Measurements from ENCODE around the gene LGR4. TPM values are rescaled to one million over a fixed set of nuclear protein-coding genes. Genes with fewer than 3 reads are reported as not detected.

LGR4 gene
- total RNA-seq, 1 experiment from 2014 or later = 28.5 TPM

- DNase-seq (ENCODE audit: low spot score) = no peak
Observed at GRCh38 chr11:27383645-27384044, 88.9 kb downstream of the LGR4 start.

DNA sequence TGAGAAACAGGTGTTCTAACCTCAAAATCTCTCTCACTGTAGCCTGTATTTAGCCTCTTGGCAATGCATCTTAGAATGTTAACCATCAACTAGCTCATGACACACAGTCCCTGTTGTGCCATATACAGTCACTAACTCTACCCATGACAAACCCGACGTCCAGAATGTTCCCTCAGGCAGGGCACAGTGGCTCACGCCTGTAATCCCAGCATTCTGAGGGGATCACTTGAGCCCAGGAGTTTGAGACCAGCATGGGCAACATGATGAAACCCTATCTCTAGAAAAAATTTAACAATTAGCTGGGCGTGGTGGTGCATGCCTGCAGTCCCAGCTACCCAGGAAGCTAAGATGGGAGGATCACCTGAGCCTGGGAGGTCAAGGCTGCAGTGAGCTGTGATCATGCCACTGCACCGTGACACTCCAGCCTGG lies 91.3 kb downstream of the LGR4 start:
- DNase-seq (ENCODE audit: low spot score) = no peak

DNA sequence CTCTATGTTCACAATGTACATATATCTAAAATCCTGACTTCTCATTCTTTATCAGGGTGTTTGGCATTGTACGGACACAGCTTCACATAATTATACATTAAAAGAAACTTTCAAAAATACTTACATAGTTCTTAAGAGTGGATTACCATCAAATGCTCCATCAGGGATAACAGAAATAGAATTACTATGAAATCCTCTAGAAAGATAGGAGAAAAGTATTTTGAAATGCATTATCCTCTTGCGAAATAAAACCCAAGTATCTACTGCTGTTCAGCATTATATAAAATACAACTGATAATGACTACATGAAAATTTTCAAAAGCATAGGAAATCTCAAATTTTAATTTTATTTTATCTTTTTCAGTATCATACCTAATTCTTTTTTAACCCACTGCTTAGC lies 91.8 kb downstream of the LGR4 start:
- no peak for DNase-seq (ENCODE audit: low spot score)

- DNase-seq (ENCODE audit: low spot score) = no peak
Observed at GRCh38 chr11:27379449-27379848, 93.1 kb downstream of the LGR4 start.

- no peak for DNase-seq (ENCODE audit: low spot score)
Observed at GRCh38 chr11:27375370-27375769, 97.2 kb downstream of the LGR4 start.

DNA sequence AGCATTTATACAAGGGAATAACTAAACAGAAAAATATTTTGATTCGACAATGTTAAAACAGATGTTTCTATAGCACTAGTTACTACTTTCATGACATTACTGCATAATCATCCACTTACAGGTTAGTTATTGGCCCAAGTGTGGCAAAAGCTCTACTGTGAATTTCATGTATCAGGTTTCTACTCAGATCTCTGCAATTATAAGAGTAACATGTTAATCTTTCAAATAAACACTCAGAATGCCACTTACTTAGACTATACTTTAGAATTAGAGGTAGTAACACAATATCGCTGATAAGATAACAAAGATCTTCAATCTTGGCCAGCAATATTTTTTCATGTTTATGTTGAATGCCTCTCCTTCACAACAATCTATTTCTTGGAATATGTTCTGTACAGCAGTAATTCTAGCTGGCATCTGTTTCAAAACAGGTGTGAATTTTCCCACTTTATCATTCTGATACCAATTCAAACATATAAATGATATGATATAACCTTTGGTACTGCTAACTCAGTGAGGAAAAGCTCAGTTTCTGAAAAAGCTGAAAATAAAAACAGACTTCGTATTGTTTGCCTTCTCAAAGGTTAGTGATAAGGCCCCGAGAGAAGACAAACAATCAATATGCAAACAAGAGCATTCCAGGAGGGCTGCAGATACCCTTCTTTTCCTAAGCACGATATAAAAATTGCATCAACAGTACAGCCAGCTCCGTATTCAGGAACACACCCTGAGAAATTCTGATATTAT lies 98.6 kb downstream of the LGR4 start:
- DNase-seq (ENCODE audit: low spot score) = no peak

GRCh38 chr11:27373392-27373791 lies 99.2 kb downstream of the LGR4 start:
- no peak for DNase-seq (ENCODE audit: low spot score)

DNA sequence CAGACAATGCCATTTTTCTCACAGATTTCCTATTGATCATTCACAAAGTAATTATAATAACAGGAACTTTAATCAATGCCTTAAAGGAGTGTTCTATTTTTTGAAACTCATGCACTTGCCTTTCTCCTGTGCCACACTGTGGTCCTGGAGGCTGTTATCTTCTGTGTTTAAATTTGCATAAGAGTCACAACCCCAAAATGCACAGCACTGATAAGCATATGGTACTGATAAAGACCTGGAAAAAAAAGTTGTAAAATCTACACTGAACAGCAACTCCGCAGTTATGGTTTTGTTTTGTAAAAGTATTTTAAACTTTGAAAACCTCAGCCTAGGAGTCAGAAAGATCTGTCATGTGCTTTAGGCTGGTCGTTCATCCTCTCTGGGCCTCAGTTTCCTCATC lies 100.4 kb downstream of the LGR4 start:
- DNase-seq (ENCODE audit: low spot score) = no peak

DNA sequence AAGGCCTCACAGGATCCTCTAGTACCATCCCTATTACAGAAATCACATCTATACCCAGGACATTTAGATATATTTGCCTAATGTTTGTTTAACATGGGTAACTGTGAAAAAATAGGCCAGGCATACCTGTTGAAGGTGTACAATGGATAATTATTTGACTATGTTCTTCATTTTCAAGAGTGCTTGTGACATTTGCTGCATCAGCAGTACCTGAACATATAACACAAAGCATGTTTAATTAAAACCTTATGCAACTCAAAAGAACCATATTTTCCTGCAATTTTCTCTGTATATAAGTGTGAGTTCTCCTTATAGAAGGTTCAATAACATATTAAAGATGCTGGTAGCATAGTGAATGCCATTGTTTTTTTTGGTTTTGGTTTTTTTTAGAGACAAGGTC lies 101.1 kb downstream of the LGR4 start:
- DNase-seq (ENCODE audit: low spot score) = no peak

DNA sequence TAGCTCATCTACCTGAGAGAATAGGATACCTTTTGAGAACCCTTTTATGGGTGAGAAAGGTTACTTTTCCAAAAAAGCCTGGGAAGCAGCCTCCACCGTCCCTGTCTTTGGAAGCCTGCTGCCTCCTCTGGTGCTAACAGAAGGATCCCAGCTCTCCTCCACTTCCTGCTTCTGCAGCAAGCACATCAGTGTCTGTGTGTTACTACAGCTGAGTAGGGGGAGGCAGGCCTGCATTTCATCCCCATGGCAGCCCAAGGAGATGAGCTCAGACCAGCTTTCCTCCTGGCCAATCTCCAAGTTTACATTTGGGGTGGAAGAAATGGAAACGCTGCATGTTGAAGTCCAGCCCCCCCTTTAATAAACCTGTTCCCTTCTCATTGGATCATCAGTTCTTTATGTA lies 102.2 kb downstream of the LGR4 start:
- DNase-seq (ENCODE audit: low spot score) = peak; percentile 17

GRCh38 chr11:27367881-27368280 lies 104.7 kb downstream of the LGR4 start:
- DNase-seq (ENCODE audit: low spot score) = no peak

- DNase-seq (ENCODE audit: low spot score) = no peak
Observed at GRCh38 chr11:27363576-27364117, 108.9 kb downstream of the LGR4 start.

- DNase-seq (ENCODE audit: low spot score) = peak; percentile 93
Observed at GRCh38 chr11:27362749-27363575, 109.6 kb downstream of the LGR4 start, which contains the start of gene CCDC34. TSS of gene CCDC34 (minus strand) at chr11:27363215. CDS start at chr11:27363194, 21 bp downstream.

- no peak for DNase-seq (ENCODE audit: low spot score)
Observed at GRCh38 chr11:27361649-27362431, 110.8 kb downstream of the LGR4 start.

- DNase-seq (ENCODE audit: low spot score) = no peak
Observed at GRCh38 chr11:27358296-27358695, 114.3 kb downstream of the LGR4 start.

DNA sequence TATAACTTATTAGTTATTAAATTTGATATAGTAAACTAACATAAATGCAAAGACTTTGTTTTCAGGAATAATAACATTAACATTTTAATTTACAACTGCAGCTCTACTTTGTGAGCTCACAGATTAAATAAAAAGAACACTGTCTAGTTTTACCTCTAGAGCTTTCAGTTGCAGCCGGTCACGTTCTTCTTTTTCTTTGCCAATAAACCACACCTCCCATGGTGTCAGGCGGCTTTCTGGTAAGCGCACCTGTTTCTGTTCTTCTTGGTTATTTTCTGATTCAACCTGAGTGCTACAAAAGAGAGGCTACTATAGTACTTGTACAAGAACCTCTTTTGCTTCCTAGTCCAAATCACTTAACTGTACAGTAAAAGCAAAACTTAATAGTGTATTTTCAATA lies 115.3 kb downstream of the LGR4 start:
- no peak for DNase-seq (ENCODE audit: low spot score)

GRCh38 chr11:27356624-27357222 lies 115.9 kb downstream of the LGR4 start:
- no peak for DNase-seq (ENCODE audit: low spot score)

DNA sequence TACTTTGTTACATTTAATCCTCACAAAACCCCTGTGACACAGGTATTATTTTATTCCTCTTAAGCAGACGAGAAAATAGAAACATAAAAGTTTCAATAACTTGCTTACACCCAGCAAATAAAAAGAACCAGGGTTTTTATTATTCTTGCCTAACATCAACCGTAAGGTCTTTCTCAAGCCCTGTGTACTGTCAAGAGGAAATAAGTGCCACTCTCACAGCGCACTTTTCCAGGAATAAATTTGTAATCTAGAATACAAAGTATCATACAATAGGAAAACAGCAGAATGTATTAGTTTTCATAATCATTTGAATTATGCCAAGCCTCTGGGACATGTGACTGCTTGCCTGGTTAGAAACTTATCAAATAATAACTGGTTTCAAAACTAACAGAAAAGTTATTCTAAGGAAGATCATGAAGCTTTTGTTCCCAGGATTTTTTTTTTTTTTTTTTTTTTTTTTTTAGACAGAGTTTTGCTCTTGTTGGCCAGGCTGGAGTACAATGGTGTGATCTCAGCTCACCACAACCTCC lies 117.0 kb downstream of the LGR4 start:
- no peak for DNase-seq (ENCODE audit: low spot score)

DNA sequence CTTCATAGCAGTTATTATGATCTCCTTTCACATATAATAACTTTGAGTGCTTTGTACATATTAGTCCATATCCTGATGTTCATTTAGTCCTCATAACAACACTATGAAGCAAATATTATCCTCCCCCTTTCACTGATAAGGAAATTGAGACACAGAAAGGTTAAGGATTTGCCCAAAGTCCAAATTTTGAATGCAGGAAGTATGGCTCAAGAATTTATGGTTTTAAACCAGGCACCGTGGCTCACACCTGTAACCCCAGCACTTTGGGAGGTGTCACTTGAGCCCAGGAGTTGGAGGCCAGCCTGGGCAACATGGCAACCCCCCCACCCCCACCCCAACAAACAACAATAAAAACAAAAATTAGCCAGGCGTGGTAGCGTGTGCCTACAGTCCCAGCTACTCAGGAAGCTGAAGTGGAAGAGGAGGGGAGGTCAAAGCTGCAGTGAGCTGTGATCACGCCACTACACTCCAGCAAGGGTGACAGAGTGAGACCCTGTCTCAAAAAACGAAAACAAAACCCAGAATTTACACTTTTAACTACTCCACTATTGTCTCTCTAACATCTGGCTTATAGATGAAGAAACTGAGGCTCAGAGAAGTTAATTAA lies 118.1 kb downstream of the LGR4 start:
- no peak for DNase-seq (ENCODE audit: low spot score)

GRCh38 chr11:27353593-27354358 lies 118.8 kb downstream of the LGR4 start:
- no peak for DNase-seq (ENCODE audit: low spot score)
